Activated CD4-positive, alpha-beta T cell treated with anti-CD3 and anti-CD28 coated beads, Interleukin-2, amount 10 ng/mL, durations not matched to agents 24 days and 14 days (primary cell): ENCODE measurements around the gene FETUB. TPM values are rescaled to one million over a fixed set of nuclear protein-coding genes. Genes with fewer than 3 reads are reported as not detected.
"Not testable (repeated sequence)": the region's sequence is repeated elsewhere in the genome, so short reads cannot be mapped to it uniquely, and the experiment has no call there.

Source experiments
- DNase-seq: peaks from one replicate; pipeline ENCODE4 v3.0.0; 2022
- H3K27ac Mint-ChIP-seq: one replicate; pipeline ENCODE4 v1.8.0; 2022; ENCODE audit warnings: mild to moderate bottlenecking, mixed read lengths
- H3K27me3 Mint-ChIP-seq: one replicate; pipeline ENCODE4 v1.8.0; 2022; ENCODE audit warnings: mixed read lengths
- H3K36me3 Mint-ChIP-seq: one replicate; pipeline ENCODE4 v1.8.0; 2022; ENCODE audit warnings: low read depth, mild to moderate bottlenecking, mixed read lengths
- H3K4me1 Mint-ChIP-seq: one replicate; pipeline ENCODE4 v1.8.0; 2021; ENCODE audit warnings: mixed read lengths
- H3K4me3 Mint-ChIP-seq: one replicate; pipeline ENCODE4 v1.8.0; 2022; ENCODE audit warnings: mild to moderate bottlenecking, moderate library complexity, mixed read lengths
- H3K9me3 Mint-ChIP-seq: one replicate; pipeline ENCODE4 v1.8.0; 2021; ENCODE audit warnings: mixed read lengths
- intact Hi-C: fragments of 100-400 bp; cut with micrococcal nuclease; formaldehyde crosslinking; loops from one replicate; pipeline ENCODE4 v1.15.1; 2023
- total RNA-seq: library from RNA; stranded (reverse); gene quantifications from 2 replicates; pipeline ENCODE4 v1.2.3, GENCODE V29; 2022

Gene FETUB
- total RNA-seq, 1 donor from 2014 or later: not detected

DNA sequence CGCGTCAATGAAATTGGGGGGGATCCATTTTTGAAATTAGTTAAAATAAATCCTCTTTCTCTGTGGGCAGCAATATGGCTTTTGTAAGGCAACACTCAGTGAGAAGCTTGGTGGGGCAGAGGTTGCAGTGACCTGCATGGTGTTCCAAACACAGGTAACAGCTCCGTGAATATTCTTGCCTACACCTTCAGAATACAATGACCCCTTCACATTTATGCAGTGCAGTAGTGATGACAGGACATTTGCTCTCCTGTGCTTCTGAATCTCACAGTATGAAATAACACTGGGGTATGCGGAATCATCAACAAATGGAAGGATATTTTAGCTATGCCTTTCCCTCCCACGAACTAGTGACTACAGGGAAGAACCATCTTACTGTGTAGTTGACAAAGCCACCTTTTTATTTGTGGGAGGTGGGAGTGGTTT lies 20.4 kb upstream of the FETUB start:
- no peak overlapping the region for H3K4me3 Mint-ChIP-seq
- DNase-seq: no peak
- no peak overlapping the region for H3K27ac Mint-ChIP-seq
- intact Hi-C loops: loop anchor here (5.0 to 10.0 kb wide), 3 partner anchors 82 to 677 kb away; partner anchors contain the start of gene EIF4A2
- peaks cover 15% of the 10 kb centered on the region for H3K4me1 Mint-ChIP-seq
- no peaks in the 10 kb centered on the region for H3K9me3 Mint-ChIP-seq
- H3K27me3 Mint-ChIP-seq: peaks cover 28% of the 10 kb centered on the region
- H3K36me3 Mint-ChIP-seq: no peaks in the 10 kb centered on the region

DNA sequence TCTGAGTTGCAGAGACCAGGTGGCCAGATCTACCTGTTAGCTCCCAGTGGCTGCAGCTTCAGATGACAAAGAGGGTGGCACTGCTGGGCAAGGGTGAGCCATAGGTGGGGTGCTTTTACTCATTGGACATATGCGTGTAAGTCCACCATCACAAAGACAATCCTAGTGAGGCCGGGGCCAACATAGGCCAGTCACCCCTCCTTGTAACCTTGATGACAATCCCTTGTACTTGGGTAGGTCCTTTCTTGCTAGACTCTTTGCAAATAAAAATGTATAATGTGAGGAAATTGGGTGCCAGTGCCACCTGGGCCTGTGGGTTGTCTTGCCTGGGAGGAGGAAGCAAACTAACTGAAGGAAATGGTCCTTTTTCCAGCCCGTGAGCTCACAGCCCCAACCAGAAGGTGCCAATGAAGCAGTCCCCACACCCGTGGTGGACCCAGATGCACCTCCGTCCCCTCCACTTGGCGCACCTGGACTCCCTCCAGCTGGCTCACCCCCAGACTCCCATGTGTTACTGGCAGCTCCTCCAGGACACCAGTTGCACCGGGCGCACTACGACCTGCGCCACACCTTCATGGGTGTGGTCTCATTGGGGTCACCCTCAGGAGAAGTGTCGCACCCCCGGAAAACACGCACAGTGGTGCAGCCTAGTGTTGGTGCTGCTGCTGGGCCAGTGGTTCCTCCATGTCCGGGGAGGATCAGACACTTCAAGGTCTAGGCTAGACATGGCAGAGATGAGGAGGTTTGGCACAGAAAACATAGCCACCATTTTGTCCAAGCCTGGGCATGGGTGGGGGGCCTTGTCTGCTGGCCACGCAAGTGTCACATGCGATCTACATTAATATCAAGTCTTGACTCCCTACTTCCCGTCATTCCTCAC lies 19.7 kb upstream of the FETUB start:
- peaks cover 26% of the 10 kb centered on the region for H3K27me3 Mint-ChIP-seq
- intact Hi-C loops: no loop called here
- peaks cover 13% of the 10 kb centered on the region for H3K4me1 Mint-ChIP-seq
- H3K4me3 Mint-ChIP-seq: no peak overlapping the region
- H3K9me3 Mint-ChIP-seq: no peaks in the 10 kb centered on the region
- DNase-seq: no peak
- H3K27ac Mint-ChIP-seq: no peak overlapping the region
- H3K36me3 Mint-ChIP-seq: no peaks in the 10 kb centered on the region

DNA sequence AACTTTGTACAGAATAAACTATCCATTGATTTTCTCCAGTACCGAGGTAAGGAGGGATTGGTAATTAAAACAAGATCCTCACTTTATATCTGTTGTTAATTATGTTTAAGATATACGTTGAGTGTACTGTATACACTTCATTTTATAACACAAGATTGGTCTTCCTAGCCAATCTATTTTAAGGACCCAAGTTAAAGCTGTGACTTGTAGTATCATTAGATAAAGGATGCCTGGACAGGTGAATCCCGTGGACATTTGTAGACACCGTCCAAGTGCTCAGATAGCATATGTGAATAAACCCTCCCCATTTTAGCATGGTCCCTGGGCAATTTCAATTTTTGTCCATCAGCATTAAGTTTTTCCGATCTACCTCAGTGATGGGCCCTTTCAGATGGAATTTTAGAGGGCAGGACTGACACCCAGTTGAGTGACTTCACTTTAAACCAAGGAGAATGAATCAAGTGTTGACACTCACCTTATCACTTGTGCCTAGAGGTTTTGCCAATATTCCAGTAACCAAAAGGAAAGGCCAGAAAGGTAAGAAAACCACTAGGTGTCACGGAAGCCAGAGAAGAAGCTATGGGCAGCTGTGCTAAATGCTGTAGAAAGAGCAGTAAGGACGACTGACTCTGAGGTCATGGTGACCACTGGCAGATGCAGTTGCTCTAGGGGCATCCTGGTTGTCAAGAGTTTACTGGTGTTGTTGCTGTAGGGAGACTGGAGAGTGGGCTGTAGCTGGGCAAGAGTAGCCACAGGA lies 18.1 kb upstream of the FETUB start:
- intact Hi-C loops: no loop called here
- Mint-ChIP-seq H3K27me3 (peaks cover 24% of the 10 kb centered on the region), H3K9me3 (no peaks in the 10 kb centered on the region), H3K27ac (no peak overlapping the region), H3K4me3 (no peak overlapping the region), H3K36me3 (no peaks in the 10 kb centered on the region), H3K4me1 (peaks cover 7% of the 10 kb centered on the region)
- DNase-seq: no peak

DNA sequence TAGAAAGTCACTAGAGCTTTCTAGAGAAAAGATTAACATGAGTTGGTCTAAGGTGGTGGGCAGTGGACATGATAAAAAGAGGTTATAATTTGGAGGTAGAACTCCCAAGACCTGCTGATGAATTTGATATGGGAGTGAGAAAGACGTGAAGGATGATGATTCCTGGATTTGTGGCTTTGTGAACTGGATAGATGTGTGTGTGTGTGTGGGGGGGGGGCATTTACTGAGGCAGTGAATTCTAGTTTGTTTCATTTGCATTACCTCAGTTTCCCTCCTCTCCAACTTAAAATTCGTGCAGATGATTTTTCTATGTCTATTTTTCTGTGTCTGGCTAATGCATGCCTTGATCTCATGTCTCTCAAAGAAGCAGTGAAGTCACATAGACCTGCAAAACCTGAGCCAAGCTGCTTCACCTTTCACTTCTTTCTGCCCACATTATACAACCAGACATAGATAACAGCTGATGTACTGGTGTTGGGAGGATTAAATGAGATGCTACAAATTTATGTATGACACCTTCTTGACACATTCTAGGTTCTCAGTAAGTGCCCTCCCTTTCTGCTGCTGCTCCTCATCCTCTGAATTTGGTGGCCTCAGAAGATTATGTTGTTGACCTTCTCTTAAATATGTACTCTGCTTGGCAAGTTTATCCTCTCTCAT lies 17.4 kb upstream of the FETUB start:
- Mint-ChIP-seq H3K27me3 (peaks cover 22% of the 10 kb centered on the region), H3K27ac (no peak overlapping the region), H3K4me1 (peaks cover 4% of the 10 kb centered on the region), H3K4me3 (no peak overlapping the region), H3K36me3 (no peaks in the 10 kb centered on the region), H3K9me3 (no peaks in the 10 kb centered on the region)
- intact Hi-C loops: no loop called here
- DNase-seq: no peak

DNA sequence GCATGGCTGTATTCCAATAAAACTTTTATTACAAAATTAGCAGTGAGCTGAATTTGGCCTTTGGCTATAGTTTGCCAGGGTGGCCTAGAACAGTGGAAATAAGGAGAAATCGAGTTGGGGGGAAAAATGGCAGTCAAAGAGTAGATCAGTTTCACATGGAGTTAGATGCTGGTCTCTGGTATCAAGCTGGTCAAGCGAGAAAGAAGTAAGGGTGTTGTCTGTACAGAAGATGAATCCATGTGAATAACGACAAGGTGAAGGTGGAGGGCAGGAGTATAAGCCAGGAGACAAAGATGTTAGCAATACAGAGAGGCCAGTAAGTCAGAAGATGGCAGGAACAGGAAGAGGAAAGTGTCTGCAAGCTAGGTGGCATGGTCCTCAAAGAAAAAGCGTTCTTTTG lies 15.6 kb upstream of the FETUB start:
- no peak overlapping the region for H3K27ac Mint-ChIP-seq
- H3K36me3 Mint-ChIP-seq: no peaks in the 10 kb centered on the region
- H3K4me1 Mint-ChIP-seq: no peaks in the 10 kb centered on the region
- H3K9me3 Mint-ChIP-seq: no peaks in the 10 kb centered on the region
- H3K4me3 Mint-ChIP-seq: no peak overlapping the region
- peaks cover 17% of the 10 kb centered on the region for H3K27me3 Mint-ChIP-seq
- intact Hi-C loops: no loop called here
- DNase-seq: no peak

DNA sequence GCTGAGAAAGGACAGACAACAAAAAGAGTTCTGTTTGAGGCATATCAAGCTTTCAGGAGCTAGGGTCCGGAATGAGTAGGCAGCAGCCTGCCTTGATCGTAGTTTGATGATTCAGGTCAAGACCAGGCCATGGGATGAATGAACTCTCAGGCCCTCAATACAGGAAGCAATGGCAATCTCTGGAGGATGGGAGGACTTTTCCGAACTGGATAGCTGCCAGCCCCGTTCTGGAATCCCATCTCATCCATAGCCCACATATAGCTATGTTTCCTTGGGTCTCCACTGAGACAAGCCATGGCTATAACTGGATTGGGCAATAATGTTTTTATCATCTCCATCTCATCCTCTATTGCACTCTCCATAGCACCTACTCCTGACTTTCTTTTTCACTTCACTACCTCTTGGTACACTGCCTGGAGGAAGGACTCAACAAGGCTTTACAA lies 14.6 kb upstream of the FETUB start:
- Mint-ChIP-seq H3K27me3 (peaks cover 21% of the 10 kb centered on the region), H3K4me1 (no peaks in the 10 kb centered on the region), H3K27ac (no peak overlapping the region), H3K4me3 (no peak overlapping the region), H3K9me3 (no peaks in the 10 kb centered on the region), H3K36me3 (no peaks in the 10 kb centered on the region)
- DNase-seq: no peak
- intact Hi-C loops: no loop called here

DNA sequence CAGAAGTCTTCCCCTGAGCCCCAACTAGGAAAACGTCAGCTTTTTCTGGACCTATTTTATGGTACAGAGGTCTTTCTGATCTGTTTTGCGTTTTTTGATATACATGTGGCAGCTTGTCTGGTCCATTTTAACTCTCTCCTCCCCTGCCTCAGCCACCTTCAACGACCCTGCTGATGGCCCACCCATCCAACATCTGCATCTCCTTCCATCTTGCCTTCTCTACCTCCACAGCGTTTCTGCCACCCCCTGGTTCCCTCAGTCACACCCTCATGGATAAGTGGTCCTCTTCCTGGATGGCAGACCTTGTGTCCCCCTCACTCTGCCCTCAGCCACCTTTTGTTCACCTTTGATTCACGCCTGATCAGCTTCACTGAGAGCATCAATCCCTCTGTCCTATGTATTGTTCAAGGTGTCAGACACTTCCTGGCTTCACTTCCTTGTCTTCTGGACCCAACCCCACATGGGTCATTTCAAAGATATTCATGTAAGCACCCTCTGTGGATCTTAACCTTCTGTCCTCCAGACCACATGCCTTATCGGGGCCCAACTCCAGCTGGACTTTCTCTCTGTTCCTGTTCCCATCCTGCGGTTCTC lies 13.8 kb upstream of the FETUB start:
- Mint-ChIP-seq H3K4me1 (no peaks in the 10 kb centered on the region), H3K9me3 (no peaks in the 10 kb centered on the region), H3K36me3 (no peaks in the 10 kb centered on the region), H3K4me3 (no peak overlapping the region), H3K27ac (no peak overlapping the region), H3K27me3 (peaks cover 26% of the 10 kb centered on the region)
- no peak for DNase-seq
- intact Hi-C loops: no loop called here

DNA sequence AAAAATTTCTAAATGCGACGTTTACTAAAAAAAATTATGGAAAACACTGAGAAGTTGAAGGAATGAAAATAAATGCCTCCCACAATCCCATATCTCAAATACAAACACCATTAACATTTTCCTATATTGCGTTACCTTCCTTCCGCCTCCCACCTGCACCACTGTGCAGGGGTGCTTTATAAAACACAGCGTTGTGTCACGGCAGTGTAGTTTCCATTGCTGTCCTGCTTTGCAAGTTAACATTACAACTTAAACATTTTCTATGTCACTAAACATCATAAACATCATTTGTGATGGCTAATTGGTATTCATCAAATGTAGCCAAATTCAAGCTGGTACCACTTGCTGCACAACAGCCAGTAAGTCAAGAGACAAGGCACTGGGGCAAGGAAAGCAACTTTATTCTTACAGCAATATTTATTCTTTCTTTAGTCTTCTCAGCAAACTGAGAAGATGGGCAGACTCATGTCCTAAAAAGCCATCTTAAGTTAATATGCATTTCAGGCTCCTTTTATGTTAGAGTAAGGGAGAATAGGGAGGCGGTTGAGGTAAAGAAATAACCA lies 12.3 kb upstream of the FETUB start:
- no peaks in the 10 kb centered on the region for H3K36me3 Mint-ChIP-seq
- H3K9me3 Mint-ChIP-seq: no peaks in the 10 kb centered on the region
- no peak overlapping the region for H3K4me3 Mint-ChIP-seq
- no peak overlapping the region for H3K27ac Mint-ChIP-seq
- DNase-seq: no peak
- intact Hi-C loops: no loop called here
- H3K27me3 Mint-ChIP-seq: peaks cover 18% of the 10 kb centered on the region
- no peaks in the 10 kb centered on the region for H3K4me1 Mint-ChIP-seq

DNA sequence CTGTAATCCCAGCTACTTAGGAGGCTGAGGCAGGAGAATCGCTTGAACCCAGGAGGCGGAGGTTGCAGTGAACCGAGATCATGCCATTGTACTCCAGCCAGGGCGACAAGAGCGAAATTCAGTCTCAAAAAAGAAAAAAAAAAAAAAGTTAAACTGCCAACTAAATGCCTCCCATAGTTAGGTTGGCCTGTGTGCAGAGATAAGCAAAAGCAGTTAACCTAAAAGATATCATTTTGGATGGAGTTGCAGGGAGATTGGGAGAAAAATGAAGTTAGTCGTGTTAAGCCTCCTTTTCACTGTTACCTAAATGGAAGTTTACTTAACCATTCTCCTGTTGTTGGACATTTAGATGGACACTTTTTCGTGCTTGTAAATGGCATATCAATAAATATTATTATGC lies 11.4 kb upstream of the FETUB start:
- H3K36me3 Mint-ChIP-seq: no peaks in the 10 kb centered on the region

DNA sequence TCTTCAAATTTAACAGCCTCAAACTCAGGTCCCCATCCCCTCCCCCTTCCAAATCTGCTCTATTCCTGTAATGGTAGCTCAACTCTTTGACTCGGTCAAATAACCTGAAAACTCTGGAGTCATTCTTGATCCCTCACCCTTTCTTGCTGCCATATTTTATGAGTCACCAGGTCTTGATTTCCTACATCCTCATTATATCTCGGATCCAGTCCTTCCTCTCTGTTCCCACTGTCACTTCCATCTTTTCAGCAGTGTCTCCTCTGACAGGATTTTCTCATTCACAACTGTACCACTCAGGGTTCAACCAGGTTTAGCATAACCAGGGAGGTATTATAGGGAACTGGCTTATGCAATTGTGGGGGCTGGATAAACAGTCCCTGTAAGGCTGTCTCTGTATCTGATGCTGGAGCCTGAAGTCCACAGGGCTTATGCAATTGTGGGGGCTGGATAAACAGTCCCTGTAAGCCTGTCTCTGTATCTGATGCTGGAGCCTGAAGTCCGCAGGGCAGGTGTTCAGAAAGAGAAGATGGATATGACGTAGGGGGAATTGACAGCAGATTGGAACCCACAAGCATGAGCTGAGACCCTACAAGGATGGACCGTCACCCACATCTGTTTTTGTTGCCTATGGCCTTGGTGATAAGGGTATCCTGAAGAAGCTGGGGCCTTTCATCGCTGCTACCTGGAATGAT lies 9.1 kb upstream of the FETUB start:
- intact Hi-C loops: no loop called here
- no peak overlapping the region for H3K27ac Mint-ChIP-seq
- no peaks in the 10 kb centered on the region for H3K36me3 Mint-ChIP-seq
- no peak for DNase-seq
- no peaks in the 10 kb centered on the region for H3K4me1 Mint-ChIP-seq
- H3K9me3 Mint-ChIP-seq: no peaks in the 10 kb centered on the region
- H3K27me3 Mint-ChIP-seq: peaks cover 17% of the 10 kb centered on the region
- no peak overlapping the region for H3K4me3 Mint-ChIP-seq

More for the DNA sequence above, 11.4 kb upstream of the FETUB start:
- no peak for DNase-seq
- H3K27ac Mint-ChIP-seq: no peak overlapping the region
- H3K4me1 Mint-ChIP-seq: no peaks in the 10 kb centered on the region
- intact Hi-C loops: no loop called here
- H3K27me3 Mint-ChIP-seq: peaks cover 15% of the 10 kb centered on the region
- H3K9me3 Mint-ChIP-seq: no peaks in the 10 kb centered on the region
- H3K4me3 Mint-ChIP-seq: no peak overlapping the region

DNA sequence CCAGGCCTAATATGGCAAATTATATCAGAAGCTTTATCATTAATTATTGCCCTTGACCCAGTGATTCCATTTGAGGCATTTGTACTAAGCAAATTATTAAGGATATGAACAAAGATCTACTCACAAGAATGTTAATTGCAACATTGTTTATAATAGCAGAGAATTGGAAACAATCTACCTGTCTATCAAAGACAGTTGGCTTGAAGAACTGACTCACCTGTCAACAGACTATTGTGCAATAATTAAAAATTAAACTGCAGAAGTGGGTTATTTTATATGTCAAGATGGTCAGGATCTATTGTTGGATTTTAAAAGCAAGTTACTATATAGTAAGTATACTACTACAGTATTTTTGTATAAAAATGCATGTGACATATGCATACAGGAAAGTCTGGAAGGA lies 6.7 kb upstream of the FETUB start:
- intact Hi-C loops: no loop called here
- Mint-ChIP-seq H3K4me3 (no peak overlapping the region), H3K9me3 (no peaks in the 10 kb centered on the region)

DNA sequence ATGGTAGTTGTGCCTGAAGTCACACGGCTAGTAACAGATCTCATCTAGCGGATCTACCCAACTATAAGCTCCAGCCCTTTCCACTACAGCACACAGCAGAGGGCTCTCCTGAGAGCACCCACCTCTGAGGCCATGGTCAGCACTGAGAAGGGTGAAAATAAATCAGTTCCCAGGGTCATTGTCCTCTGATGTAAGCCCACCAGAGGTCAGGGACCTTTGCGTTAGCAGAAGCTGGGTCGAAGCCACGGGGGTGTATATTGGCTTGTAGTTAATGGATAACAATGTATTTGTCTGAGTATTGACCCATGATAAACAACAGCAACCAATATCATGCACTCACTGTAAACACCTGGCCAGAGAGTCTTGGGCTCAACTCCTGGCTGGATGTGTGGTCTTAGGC lies 6.0 kb upstream of the FETUB start:
- intact Hi-C loops, H3K9me3 Mint-ChIP-seq: not testable (repeated sequence)
- peaks cover 19% of the 10 kb centered on the region for H3K27me3 Mint-ChIP-seq

More for the DNA sequence above, 6.7 kb upstream of the FETUB start:
- Mint-ChIP-seq H3K36me3 (no peaks in the 10 kb centered on the region), H3K27ac (no peak overlapping the region), H3K27me3 (peaks cover 20% of the 10 kb centered on the region), H3K4me1 (no peaks in the 10 kb centered on the region)
- DNase-seq: no peak

DNA sequence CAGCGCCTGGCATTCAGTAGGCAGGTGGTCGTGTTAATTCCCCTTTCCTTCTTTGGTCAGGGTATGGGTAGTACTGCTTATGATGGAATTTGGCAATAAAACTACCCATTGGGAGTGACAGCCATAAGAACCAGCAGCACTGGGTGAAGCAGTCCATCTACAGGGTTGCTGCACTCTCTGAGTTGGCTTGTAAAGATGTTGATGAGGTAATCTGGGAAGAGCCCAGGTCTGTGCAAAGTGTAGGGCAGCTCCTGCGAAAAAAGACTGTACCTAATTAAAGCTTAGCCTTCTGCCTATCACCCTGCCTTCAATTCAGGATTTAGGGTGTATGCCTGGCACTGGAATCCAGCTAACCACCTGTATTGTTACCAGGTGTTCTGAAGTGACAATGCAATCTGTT lies 4.7 kb upstream of the FETUB start:
- Mint-ChIP-seq H3K4me3 (no peak overlapping the region), H3K27ac (no peak overlapping the region), H3K4me1 (no peaks in the 10 kb centered on the region), H3K36me3 (no peaks in the 10 kb centered on the region), H3K9me3 (no peaks in the 10 kb centered on the region), H3K27me3 (peaks cover 13% of the 10 kb centered on the region)
- no peak for DNase-seq
- intact Hi-C loops: no loop called here

More for the DNA sequence above, 6.0 kb upstream of the FETUB start:
- not testable (repeated sequence) for H3K4me1 Mint-ChIP-seq, DNase-seq, H3K27ac Mint-ChIP-seq, H3K36me3 Mint-ChIP-seq, H3K4me3 Mint-ChIP-seq
